ENCODE data around the gene SGSM2.
A peak's percentile ranks its signal among the peaks of the same experiment; 100 is the strongest.

Gene SGSM2

DNA sequence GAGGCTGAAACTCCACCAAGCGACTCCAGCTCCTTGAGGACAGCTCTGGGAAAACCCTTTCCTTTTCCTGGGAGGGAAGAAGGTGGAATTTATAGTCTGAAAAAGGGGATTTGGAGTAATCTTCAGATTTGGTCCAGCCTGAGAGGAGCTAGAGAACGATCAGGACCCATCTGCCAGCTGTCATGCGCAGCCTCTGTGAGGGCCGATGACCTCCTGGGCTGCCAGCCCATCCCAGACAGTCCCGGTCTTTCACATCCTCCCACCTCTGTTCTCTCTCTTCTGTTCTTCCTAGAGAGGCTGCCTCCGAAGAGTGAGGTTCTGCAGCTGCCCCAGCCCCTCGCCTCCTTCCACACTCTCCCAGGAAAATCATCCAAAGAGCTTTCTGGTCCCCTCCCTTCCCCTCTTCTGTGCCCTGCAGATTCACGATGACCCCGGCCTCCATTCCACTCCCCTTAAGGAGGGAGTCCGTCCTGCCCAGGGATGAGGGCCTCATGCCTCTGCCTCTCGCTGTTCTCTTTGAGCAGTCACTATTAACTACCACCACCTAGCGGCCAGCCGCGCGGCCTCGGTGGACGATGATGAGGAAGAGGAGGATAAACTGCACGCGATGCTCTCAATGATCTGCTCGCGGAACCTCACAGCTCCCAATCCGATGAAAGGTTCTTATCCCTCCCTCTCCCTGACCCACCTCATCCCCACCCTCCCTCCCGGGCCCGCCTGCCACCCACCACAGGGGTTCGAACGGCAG lies 29.6 kb downstream of the SGSM2 start:
- TF ChIP-seq, protein P1, sequence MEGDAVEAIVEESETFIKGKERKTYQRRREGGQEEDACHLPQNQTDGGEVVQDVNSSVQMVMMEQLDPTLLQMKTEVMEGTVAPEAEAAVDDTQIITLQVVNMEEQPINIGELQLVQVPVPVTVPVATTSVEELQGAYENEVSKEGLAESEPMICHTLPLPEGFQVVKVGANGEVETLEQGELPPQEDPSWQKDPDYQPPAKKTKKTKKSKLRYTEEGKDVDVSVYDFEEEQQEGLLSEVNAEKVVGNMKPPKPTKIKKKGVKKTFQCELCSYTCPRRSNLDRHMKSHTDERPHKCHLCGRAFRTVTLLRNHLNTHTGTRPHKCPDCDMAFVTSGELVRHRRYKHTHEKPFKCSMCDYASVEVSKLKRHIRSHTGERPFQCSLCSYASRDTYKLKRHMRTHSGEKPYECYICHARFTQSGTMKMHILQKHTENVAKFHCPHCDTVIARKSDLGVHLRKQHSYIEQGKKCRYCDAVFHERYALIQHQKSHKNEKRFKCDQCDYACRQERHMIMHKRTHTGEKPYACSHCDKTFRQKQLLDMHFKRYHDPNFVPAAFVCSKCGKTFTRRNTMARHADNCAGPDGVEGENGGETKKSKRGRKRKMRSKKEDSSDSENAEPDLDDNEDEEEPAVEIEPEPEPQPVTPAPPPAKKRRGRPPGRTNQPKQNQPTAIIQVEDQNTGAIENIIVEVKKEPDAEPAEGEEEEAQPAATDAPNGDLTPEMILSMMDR (IDR thresholded peaks at IDR 0.05): peak; percentile 49
- H3K36me3 Mint-ChIP-seq (ENCODE audit: low read depth): peaks cover 5% of the 10 kb centered on the region
- H3K4me1 Mint-ChIP-seq: peaks cover 15% of the 10 kb centered on the region
- peak; percentile 56 for DNase-seq
- H3K27me3 Mint-ChIP-seq (ENCODE audit: low read depth, poor library complexity): peaks cover 3% of the 10 kb centered on the region
- no peaks in the 10 kb centered on the region for H3K9me3 Mint-ChIP-seq
- no peak overlapping the region for H3K27ac Mint-ChIP-seq
- H3K4me3 Mint-ChIP-seq: no peak overlapping the region

DNA sequence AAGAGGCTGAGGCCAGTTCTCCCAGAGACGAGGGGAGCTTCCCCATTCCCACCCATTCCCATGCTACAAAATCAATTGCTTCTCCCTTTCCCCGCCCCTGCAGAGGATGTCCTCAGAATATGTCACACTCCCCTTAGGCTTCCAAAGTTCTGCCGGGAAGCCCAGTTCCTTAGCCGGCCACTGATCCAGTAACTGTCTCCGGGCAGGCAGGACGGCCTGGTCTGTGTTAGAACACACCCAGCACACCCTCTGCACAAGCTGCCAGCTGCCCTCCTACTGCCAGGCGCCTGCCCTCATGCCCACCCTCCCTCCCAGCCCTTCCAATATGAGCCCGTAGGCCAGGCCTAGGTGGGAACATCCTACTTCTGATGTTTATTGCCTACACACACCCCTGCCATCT lies 31.1 kb downstream of the SGSM2 start:
- no peaks in the 10 kb centered on the region for H3K36me3 Mint-ChIP-seq (ENCODE audit: low read depth)
- TF ChIP-seq, protein P1 (IDR thresholded peaks at IDR 0.05): no peak
- H3K9me3 Mint-ChIP-seq: no peaks in the 10 kb centered on the region
- H3K27me3 Mint-ChIP-seq (ENCODE audit: low read depth, poor library complexity): peaks cover 3% of the 10 kb centered on the region
- H3K4me1 Mint-ChIP-seq: peaks cover 15% of the 10 kb centered on the region
- H3K27ac Mint-ChIP-seq: no peak overlapping the region
- no peak for DNase-seq
- no peak overlapping the region for H3K4me3 Mint-ChIP-seq

DNA sequence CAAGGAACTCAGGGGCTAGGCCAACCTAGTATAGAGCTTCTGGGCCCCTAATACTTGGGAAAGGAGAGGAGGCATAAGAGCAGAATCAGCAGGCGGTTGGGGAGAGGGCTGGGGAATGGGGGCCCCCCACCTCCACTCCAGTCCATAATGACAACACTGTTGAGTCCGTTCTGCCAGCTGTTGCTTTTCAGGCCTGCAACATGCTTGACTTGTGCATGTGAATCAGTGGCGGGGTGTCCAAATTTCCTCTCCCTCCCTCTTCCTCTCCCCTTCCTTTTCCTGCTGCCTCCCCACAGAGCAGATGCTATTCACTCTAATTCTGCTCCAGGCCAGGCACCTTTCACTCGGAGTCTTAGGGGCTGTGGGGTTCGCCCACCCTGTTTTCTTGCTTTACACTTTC lies 31.7 kb downstream of the SGSM2 start:
- no peaks in the 10 kb centered on the region for H3K9me3 Mint-ChIP-seq
- H3K36me3 Mint-ChIP-seq (ENCODE audit: low read depth): no peaks in the 10 kb centered on the region
- no peak overlapping the region for H3K4me3 Mint-ChIP-seq
- TF ChIP-seq, protein P1 (IDR thresholded peaks at IDR 0.05): no peak
- H3K4me1 Mint-ChIP-seq: peaks cover 15% of the 10 kb centered on the region
- H3K27me3 Mint-ChIP-seq (ENCODE audit: low read depth, poor library complexity): peaks cover 3% of the 10 kb centered on the region
- H3K27ac Mint-ChIP-seq: no peak overlapping the region
- no peak for DNase-seq

DNA sequence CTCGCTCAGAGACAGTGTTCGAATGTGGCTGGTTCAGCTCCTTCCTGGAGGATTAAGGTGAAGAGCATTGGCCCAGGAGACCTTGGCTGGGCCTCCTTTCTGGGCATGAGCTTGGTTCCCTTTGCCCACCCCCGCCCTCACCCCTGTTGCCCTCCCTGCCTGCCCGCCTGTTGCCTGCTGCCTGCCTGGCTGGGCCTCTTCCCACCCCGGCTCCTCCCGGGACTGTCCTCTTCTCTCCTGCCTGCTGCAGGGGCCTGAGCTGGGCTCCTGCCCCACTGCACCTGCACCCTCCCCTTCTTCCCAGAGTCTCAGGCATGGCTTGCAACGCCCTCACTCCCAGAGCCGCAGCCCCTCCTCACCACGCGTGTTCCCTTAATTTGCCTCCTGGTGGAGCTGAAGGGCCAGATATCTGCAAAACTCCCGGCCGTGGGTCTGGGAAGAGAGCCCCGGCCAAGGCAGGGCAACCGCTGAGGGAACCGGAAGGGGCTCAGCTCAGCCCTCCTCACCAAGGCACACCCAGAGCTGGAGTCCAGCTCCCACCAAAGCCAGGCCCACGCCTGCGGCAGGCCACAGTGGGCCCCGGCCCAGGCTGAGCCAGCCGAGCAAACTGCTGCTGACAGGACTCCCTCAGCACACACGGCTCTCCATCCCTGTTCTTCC lies 32.4 kb downstream of the SGSM2 start:
- peaks cover 3% of the 10 kb centered on the region for H3K36me3 Mint-ChIP-seq (ENCODE audit: low read depth)
- DNase-seq: peak; percentile 46
- TF ChIP-seq, protein P1 (IDR thresholded peaks at IDR 0.05): peak; percentile 10

DNA sequence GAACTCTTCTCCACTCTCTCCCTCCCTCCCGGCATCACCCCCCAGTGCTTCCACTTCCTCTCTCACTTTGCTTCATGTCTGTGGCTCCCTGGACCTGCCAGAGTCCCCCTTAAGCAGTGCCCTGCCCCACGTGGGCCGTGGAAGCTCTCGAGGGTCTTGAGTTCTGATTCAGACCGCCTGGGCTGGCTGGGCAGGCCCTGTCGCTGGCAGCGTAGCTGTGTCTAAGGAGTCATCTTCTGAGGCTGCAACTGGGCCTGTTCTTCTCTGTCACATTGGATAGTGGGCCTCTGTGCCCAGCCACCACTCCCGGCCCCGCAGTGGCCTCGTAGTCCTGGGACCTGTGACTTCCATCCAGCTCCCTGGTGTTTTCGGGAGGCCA lies 32.9 kb downstream of the SGSM2 start:
- no peak overlapping the region for H3K4me3 Mint-ChIP-seq
- H3K4me1 Mint-ChIP-seq: peaks cover 15% of the 10 kb centered on the region
- H3K27me3 Mint-ChIP-seq (ENCODE audit: low read depth, poor library complexity): peaks cover 3% of the 10 kb centered on the region
- TF ChIP-seq, protein P1 (IDR thresholded peaks at IDR 0.05): no peak
- H3K9me3 Mint-ChIP-seq: no peaks in the 10 kb centered on the region
- no peak for DNase-seq
- no peak overlapping the region for H3K27ac Mint-ChIP-seq
- peaks cover 6% of the 10 kb centered on the region for H3K36me3 Mint-ChIP-seq (ENCODE audit: low read depth)

More for the DNA sequence above, 32.4 kb downstream of the SGSM2 start:
- peaks cover 15% of the 10 kb centered on the region for H3K4me1 Mint-ChIP-seq
- peaks cover 3% of the 10 kb centered on the region for H3K27me3 Mint-ChIP-seq (ENCODE audit: low read depth, poor library complexity)
- no peak overlapping the region for H3K27ac Mint-ChIP-seq
- H3K9me3 Mint-ChIP-seq: no peaks in the 10 kb centered on the region
- no peak overlapping the region for H3K4me3 Mint-ChIP-seq

All from nephron progenitor cell (in vitro differentiated cells).